ENCODE results near the gene GRAMD1B. TPM values are rescaled to one million over a fixed set of nuclear protein-coding genes. Genes with fewer than 3 reads are reported as not detected.

Gene GRAMD1B
- total and polyA plus RNA-seq, 2 donors from 2014 or later: 4.4 to 18.2 TPM

GRCh38 chr11:123405123-123405592 lies 24.9 kb upstream of the GRAMD1B start:
- DNase-seq (no peak), FAIRE-seq (no peak)
- Histone ChIP-seq H3K9ac (ENCODE audit: low read length in 3 of 3) (no peak overlapping the region), H3K9me3 (ENCODE audit: control insufficient read depth in 2 of 3, insufficient read depth in 1 of 3, low read length in 3 of 3) (no peaks in the 10 kb centered on the region), H3K27me3 (ENCODE audit: control insufficient read depth, insufficient read depth, low read length) (no peaks in the 10 kb centered on the region), H3K4me1 (ENCODE audit: control insufficient read depth in 2 of 3, insufficient read depth in 2 of 3, low read depth in 1 of 3, low read length in 3 of 3) (peaks cover 0 to 3% (median 0%) of the 10 kb centered on the region in 3 donors), H3K4me3 (ENCODE audit: low read length in 3 of 3) (no peak overlapping the region), H3K27ac (ENCODE audit: low read depth in 2 of 2, low read length in 2 of 2) (no peak overlapping the region), H3K36me3 (ENCODE audit: control insufficient read depth in 2 of 3, insufficient read depth in 3 of 3, low read length in 3 of 3) (no peaks in the 10 kb centered on the region)
- intact Hi-C loops (cut with DNase I): loop anchor here (10.0 kb wide), 1 partner anchor 70 kb away; no protein-coding TSS in a partner anchor
- TF ChIP-seq CTCF (IDR thresholded peaks at IDR 0.05; ENCODE audit: borderline replicate concordance, extremely low read depth, insufficient read depth): no peak

GRCh38 chr11:123406441-123407129 lies 23.5 kb upstream of the GRAMD1B start:
- no peak overlapping the region for H3K9ac ChIP-seq (ENCODE audit: low read length in 3 of 3)
- FAIRE-seq (no peak), DNase-seq (no peak)
- no peaks in the 10 kb centered on the region for H3K36me3 ChIP-seq (ENCODE audit: control insufficient read depth in 2 of 3, insufficient read depth in 3 of 3, low read length in 3 of 3)
- no peak overlapping the region for H3K4me3 ChIP-seq (ENCODE audit: low read length in 3 of 3)
- intact Hi-C loops (cut with DNase I): loop anchor here (10.0 kb wide), 1 partner anchor 68 kb away; no protein-coding TSS in a partner anchor
- H3K27ac ChIP-seq (ENCODE audit: low read depth in 2 of 2, low read length in 2 of 2): no peak overlapping the region
- peaks cover 0 to 3% (median 0%) of the 10 kb centered on the region in 3 donors for H3K4me1 ChIP-seq (ENCODE audit: control insufficient read depth in 2 of 3, insufficient read depth in 2 of 3, low read depth in 1 of 3, low read length in 3 of 3)
- no peaks in the 10 kb centered on the region for H3K27me3 ChIP-seq (ENCODE audit: control insufficient read depth, insufficient read depth, low read length)
- TF ChIP-seq CTCF (IDR thresholded peaks at IDR 0.05; ENCODE audit: borderline replicate concordance, extremely low read depth, insufficient read depth): no peak
- no peaks in the 10 kb centered on the region for H3K9me3 ChIP-seq (ENCODE audit: control insufficient read depth in 2 of 3, insufficient read depth in 1 of 3, low read length in 3 of 3)

- TF ChIP-seq CTCF (IDR thresholded peaks at IDR 0.05; ENCODE audit: borderline replicate concordance, extremely low read depth, insufficient read depth): peak; percentile 85
- no peaks in the 10 kb centered on the region for H3K9me3 ChIP-seq (ENCODE audit: control insufficient read depth in 2 of 3, insufficient read depth in 1 of 3, low read length in 3 of 3)
- H3K4me3 ChIP-seq (ENCODE audit: low read length in 3 of 3): peak overlapping the region in 1 of 3 donors; percentile 13
- no peaks in the 10 kb centered on the region for H3K27me3 ChIP-seq (ENCODE audit: control insufficient read depth, insufficient read depth, low read length)
- no peaks in the 10 kb centered on the region for H3K36me3 ChIP-seq (ENCODE audit: control insufficient read depth in 2 of 3, insufficient read depth in 3 of 3, low read length in 3 of 3)
- no peak for FAIRE-seq
- H3K27ac ChIP-seq (ENCODE audit: low read depth in 2 of 2, low read length in 2 of 2): no peak overlapping the region
- DNase-seq: peak in 4 of 5 donors; percentile 73 to 89 (median 86)
- peaks cover 0 to 3% (median 0%) of the 10 kb centered on the region in 3 donors for H3K4me1 ChIP-seq (ENCODE audit: control insufficient read depth in 2 of 3, insufficient read depth in 2 of 3, low read depth in 1 of 3, low read length in 3 of 3)
- intact Hi-C loops (cut with DNase I): loop anchor here (10.0 kb wide), 1 partner anchor 67 kb away; no protein-coding TSS in a partner anchor
- peak overlapping the region in 1 of 3 donors; percentile 2 for H3K9ac ChIP-seq (ENCODE audit: low read length in 3 of 3)
Measured at GRCh38 chr11:123407130-123407995, 22.7 kb upstream of the GRAMD1B start.

Data from kidney (tissue), 14 donors.